Occipital lobe (tissue), 2 donors: Measurements from ENCODE around the gene EPHA4. TPM values are rescaled to one million over a fixed set of nuclear protein-coding genes. Genes with fewer than 3 reads are reported as not detected.

Experiments
- DNase-seq: peaks from one replicate; lab custom pipeline; 2025; lab: John Stamatoyannopoulos, UW
- total RNA-seq: library from RNA; depleted of rRNA; stranded (reverse); fragments of >200 nt; gene quantifications from one replicate; pipeline ENCODE4 v1.2.3, GENCODE V29; 2014

EPHA4 gene
- total RNA-seq, 1 donor from 2014 or later = 259 TPM

- DNase-seq = no peak
These were observed 128.5 kb downstream of the EPHA4 start for GRCh38 chr2:221443645-221444044.

DNA sequence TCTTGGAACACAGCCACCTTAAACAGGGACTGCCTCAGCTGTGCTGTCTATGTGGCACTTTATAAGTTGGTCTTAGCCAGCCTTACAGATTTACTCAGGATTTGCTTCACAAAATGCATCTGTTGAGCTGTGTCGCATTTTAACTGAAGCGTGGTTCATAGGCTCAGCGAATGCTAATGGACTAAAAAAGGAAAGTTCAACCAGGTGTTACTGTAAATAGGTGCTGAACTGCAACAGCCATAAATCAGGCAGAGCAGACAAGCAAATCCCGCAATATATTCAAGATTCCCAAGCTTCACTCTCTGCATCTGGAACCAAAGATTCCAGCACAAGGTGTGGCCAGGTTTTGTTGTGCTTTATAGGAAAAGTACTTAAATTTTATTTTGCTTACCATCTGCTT lies 130.0 kb downstream of the EPHA4 start:
- DNase-seq = no peak

GRCh38 chr2:221439761-221440479 lies 132.2 kb downstream of the EPHA4 start:
- no peak for DNase-seq

DNA sequence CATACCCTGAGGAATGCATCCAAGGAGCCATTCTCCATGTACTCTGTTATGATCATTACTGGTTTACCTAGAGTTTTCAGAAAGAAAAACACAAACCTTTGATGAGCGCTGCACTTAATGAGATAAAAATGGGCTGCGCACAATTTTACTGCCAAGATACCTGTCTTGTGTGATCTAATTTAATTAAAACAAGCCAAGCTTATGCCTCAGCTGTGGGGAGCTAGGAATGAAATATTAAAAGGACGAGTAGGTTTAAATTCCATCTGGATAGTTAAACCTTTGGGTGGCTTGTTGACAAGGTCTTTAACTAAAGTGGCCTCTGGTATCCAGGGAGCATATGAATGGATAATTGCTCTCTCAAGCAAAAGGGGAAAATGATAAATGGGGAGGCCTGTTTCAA lies 135.0 kb downstream of the EPHA4 start:
- DNase-seq = no peak

GRCh38 chr2:221435171-221435570 lies 136.9 kb downstream of the EPHA4 start:
- DNase-seq = no peak

DNA sequence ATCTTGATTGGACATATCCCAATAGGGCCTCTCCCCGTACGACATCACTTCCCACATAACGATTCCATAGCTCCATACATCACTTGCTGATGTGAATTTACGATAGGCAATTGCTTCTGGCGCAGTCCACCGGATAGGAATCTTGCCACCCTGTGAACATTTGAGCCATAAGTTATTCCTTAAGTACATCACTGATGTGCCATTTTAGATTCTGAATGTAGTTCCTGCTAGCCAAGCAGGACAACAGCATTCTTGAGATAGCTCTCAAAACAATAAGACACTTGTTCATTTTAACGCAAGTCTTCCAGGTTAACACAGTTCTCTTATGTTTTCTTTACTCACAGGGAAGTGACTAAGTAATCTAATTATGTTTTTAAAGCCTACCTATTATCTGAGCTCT lies 138.0 kb downstream of the EPHA4 start:
- DNase-seq = no peak

DNA sequence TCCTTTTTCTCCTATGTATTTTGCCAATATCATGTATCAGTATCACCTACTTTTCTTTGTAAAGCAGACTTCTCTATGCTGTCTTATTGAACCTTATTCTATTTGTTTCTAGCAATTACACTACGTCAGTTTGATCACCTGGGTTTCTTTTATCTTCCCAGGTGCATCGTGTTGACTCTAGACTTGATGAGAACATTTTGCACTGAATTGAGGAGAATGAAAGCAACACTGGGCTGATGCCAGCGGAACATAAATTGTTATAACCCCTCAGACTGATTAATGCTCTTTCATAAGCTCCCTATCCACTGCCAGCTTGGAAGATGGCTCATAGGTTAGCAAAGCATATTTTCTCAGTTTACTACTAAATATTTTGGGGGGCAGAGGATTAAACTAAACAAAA lies 140.6 kb downstream of the EPHA4 start:
- no peak for DNase-seq

DNA sequence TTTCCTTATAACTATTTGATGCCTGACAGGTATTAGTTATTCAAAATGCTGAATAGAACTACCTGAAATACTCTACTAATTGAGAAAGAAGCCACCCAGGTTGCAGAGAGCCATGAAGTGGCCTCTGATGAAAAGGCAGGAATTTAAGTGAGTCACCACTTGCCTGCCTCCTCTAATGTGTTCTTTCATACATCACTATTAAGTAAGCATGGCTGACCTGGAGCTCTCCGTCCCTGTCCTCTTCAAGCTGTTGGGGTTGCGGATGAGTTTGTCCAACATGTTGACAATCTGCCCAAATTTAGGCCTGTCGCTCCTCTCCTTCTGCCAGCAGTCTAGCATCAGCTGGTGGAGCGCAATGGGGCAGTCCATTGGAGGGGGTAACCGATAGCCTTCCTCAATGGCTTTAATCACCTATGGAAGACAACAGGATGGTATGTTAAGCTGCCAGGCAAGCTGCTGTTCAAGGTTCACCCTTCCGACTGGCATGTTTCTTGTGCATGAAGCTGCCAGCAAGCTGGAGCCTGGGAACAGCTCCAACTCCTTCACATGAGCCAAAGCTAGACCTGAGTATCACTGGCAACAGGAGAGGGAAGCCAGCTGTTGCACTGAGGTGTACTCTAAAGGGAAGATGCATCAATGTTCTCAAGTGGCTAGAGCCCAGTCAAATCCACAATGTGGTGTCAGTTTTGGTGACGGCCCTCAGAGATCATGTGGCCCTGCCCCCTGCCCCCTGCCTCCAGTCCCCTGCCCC lies 142.2 kb downstream of the EPHA4 start:
- no peak for DNase-seq

DNA sequence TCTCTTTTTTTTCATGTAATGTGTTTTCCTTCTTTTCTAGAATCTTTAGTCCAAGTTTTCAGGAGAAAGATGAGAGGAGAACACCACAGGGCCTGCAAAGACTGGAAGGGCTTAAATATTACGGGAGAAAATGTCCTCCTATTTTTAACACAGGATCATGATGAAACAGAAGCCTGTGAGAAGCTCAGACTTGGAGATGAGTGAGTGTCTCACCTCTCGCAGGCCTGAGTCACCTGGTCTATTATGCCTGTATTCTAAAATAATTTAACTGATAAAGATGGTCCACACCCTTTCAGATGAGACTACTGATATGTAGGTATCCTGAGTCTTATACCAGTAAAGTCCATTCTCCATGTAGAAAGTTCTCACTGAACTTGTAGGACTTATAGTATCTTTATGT lies 143.2 kb downstream of the EPHA4 start:
- DNase-seq = no peak

DNA sequence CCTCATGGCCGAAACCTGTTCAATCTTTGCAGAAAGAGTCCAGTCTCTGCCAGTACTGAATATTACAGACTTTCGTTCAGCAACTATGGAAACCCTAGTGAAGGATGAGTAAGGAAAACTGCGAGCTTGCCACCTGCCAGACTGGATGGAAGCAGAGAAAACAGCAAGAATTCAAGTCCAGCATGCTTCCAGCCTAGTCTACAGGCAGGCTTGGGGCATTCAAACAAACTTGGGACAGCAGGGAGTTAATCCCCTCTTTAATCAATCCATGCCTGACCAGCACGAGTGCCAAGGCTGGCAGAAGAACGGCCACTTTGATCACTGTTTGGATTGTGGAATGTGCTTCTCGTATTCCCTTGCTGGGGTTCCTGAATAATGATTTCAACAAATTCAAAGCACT lies 145.2 kb downstream of the EPHA4 start:
- no peak for DNase-seq

DNA sequence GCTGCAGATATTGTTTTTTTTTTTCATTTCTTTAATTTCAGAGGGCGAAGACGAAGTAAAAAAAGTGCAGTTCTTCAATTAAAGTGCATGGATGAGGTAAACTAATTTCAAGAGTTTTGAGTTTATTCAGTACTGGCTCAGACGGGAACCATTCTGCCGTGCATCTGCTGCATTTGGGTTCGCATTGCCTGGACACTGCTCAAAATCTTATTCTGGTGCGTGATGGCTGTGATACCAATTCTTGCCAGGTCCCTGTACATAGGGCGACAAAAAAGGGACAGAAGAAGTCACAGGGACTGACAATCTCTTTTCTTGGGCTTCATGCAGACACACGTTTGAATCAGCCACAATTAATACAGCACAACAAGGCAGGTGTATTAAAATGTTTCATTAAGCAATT lies 146.2 kb downstream of the EPHA4 start:
- DNase-seq = no peak

DNA sequence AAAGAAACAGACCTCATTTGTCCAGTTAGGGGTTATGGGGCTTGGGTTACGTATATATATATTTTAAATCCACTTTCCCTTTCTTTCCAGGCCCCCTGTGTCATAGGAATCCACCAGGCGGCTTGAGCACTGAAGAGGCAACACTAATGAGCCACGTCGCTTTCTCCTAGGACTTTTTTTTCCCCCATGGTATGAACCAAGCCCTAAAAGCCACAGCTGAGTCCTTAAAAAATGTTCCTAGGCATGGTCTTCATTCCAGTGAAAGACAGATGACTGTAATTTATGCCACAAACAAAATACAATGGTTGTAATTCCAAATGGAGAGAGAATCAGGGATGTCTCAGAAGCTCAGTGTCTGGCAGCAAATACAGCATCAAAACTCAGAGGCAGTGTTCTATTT lies 146.8 kb downstream of the EPHA4 start:
- DNase-seq = no peak

DNA sequence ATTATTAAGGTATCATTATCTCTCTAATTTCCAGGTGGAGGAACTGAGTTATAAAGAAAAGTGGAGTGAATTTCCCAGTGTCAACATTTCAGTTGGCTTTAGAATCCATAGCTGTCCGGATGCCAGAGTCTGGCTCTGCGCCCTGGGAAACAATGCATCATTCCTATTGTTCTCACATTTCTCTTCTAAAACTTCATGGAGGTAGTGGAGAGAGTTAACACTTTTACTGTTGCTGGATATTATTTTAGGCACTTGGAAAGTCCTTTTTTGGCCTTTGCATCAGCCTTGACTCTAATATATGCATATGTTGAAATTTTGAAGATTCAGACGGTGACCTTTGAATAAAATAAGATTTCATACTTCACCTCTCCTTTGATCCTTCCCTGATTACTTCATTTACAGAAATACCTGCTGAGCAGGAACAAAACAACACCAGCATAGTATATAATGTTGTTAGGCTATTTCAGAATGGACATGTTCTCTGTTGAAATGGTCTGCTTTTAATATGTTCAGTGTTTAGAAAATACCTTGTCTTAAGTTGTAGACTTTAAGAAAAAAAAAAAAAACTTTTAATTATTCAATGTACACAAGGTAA lies 148.8 kb downstream of the EPHA4 start:
- DNase-seq = no peak

- no peak for DNase-seq
These were observed 149.4 kb downstream of the EPHA4 start for GRCh38 chr2:221422516-221423209.

GRCh38 chr2:221420245-221420644 lies 151.9 kb downstream of the EPHA4 start:
- no peak for DNase-seq

GRCh38 chr2:221415789-221416188 lies 156.3 kb downstream of the EPHA4 start:
- DNase-seq = no peak

DNA sequence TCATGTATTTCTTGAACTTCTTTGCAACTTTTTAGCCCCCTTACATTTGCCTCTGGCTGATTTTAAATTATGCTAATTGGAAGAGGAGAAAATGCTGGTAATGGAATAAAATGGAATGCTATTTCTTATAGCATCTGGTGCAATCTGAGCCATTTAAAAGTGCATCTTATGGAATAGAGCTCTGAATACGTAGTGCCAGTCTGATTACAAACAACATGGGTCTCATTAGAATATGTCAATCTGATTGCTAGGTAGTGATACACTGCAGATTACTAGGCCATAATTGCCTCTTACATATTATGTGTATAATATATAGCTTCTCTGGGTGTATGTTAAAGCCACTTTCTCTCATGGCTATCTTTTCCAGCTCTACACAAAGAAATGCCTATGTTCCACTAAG lies 159.1 kb downstream of the EPHA4 start:
- no peak for DNase-seq

DNA sequence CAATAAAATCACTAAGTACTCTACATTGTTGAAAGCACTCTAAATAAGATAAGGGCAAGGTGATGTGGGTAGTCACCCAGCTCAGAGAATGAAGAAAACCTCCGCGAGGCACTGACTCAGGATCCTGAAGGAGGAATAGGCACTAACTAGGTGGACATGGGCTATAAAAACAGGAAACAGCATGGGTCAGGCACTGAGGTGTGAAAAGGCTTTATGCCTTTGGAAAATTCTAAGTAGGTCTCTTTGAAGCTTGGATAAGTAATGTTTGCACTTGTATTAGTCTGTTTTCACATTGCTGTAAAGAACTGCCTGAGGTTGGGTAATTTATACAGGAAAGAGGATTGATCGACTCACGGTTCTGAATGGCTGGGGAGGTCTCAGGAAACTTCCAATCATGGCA lies 161.6 kb downstream of the EPHA4 start:
- no peak for DNase-seq

DNA sequence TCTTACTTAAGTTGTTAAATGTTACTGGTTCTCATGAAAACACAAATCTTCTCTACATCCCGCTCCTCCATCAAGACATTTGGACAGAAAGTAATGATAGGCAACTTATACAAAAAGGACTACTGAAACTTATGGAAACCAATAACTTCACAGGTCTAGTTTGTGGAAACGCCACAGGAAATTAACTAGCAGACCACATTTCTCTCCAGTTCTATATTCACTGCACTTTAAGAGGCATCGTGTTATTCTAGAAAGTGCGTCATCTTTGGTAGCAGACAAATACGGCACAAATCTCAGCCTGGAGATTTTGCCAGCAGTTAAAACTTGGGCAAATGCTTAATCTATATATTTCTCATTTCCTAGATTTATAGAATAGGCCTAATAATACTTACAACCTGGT lies 164.3 kb downstream of the EPHA4 start:
- DNase-seq = no peak

GRCh38 chr2:221405521-221405920 lies 166.6 kb downstream of the EPHA4 start:
- no peak for DNase-seq

DNA sequence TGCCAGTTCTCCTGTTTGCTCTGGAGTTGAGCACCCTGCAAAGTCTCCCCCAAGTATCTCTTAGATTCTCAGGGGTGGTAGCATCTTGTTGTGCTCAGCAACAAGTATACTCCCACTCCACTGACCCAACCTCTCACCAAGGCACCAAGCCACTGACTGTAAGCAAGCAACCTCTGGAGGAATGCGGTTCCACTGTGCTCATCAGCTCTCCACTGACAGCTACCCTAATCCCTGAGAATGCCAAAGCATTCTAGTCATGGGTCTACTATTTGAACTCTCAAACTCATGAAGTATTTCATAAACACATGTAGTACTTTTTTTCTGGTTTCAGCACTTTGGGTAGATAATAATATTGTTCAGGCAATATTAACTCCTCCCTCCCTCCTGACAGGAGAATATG lies 170.0 kb downstream of the EPHA4 start:
- DNase-seq = no peak

GRCh38 chr2:221400411-221400810 lies 171.7 kb downstream of the EPHA4 start:
- DNase-seq = no peak
